VCaP (cell line): ENCODE results near the gene DNAJB1.

ENCODE experiments used
- H3K27ac ChIP-seq: fragments of 450-650 bp; 2 replicates; pipeline ENCODE4 v1.5.1; 2017
- TF ChIP-seq, protein P1 (sequence below): fragments of 450-650 bp; conservative IDR thresholded peaks from 2 replicates; pipeline ENCODE4 v1.5.1; 2017; ENCODE audit warnings: mild to moderate bottlenecking, moderate library complexity

The DNAJB1 gene

DNA sequence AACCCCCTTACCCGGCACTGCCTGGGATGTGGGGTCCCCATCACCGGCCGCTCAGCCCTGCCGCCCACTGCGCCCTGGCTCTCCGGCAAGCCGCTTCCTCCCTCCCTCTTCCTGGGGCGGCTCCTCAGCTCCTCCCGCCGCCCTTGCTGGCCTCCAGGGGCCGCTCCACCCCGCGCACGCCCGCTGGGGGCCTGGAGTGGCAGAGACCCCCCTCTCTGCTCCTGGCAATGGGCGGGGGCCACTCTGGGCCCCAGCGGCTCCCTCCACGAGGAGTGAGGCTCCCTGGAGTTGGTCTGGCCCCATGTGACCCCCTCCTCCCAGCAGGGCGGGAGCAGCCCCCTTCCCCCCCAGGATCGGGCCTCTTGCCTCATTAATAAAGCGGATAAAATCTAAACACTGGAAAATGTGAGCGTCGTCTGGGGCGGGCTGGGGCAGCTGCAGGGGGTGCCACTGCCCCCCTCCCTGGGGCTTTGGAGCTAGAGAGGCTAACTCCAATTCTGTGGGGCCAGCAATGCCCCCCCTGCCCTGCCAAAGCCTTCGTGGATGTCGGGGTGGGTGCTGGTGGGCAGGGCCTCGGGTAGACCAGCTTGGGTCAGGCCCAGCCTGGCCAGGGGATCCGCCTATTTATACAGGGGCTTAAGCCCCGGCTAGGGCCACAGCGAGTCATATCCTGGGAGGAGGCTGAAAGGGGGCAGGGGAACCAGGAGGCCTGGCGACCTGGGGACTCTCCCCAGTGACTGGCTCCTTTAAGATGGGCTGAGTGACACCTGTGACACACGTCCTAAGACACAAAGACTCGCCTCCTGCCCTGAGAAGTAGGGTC is 42.7 kb downstream of the DNAJB1 start, which contains the start of gene PTGER1:
TSS of gene PTGER1 (minus strand) at position 104 of the 823 bp plus-strand sequence. CDS start 1,034 bp downstream, outside the sequence.
- TF ChIP-seq, protein P1, sequence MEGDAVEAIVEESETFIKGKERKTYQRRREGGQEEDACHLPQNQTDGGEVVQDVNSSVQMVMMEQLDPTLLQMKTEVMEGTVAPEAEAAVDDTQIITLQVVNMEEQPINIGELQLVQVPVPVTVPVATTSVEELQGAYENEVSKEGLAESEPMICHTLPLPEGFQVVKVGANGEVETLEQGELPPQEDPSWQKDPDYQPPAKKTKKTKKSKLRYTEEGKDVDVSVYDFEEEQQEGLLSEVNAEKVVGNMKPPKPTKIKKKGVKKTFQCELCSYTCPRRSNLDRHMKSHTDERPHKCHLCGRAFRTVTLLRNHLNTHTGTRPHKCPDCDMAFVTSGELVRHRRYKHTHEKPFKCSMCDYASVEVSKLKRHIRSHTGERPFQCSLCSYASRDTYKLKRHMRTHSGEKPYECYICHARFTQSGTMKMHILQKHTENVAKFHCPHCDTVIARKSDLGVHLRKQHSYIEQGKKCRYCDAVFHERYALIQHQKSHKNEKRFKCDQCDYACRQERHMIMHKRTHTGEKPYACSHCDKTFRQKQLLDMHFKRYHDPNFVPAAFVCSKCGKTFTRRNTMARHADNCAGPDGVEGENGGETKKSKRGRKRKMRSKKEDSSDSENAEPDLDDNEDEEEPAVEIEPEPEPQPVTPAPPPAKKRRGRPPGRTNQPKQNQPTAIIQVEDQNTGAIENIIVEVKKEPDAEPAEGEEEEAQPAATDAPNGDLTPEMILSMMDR: no peak
- H3K27ac ChIP-seq: no peak within 1 kb of the TSS

GRCh38 chr19:14474827-14475226 is 43.4 kb downstream of the DNAJB1 start:
- H3K27ac ChIP-seq: no peak overlapping the region
- TF ChIP-seq, protein P1: no peak

DNA sequence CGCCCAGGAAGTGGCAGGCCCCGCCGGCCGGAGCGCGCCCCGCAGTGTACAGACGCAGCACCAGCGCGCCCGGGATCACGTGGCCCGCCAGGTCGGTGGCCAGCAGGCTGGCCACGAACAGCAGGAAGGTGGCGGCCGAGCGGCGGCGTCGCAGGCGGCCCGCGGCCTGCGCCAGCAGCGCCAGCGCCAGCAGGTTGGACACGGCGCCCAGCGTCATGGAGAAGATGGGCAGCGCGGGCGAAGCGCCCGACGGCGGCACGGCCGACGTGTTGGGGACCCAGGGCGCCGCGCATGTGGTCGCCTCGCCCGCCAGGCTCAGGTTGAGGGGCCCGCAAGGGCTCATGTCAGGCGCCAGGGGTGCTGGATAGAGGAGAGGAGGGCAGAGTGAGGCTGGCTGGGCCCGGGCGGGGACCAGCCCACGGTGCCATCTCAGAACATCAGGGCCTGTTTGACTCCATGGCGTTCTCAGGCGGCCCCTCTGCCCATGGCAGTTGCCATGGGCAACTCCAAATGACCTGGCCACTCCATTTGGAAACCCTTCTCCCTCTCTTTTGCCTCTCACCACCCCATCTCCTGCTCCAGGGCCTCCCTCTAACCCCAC is 44.1 kb downstream of the DNAJB1 start:
- TF ChIP-seq, protein P1: no peak
- H3K27ac ChIP-seq: no peak overlapping the region

GRCh38 chr19:14473073-14473977 is 44.9 kb downstream of the DNAJB1 start:
- no peak overlapping the region for H3K27ac ChIP-seq
- TF ChIP-seq, protein P1: no peak

DNA sequence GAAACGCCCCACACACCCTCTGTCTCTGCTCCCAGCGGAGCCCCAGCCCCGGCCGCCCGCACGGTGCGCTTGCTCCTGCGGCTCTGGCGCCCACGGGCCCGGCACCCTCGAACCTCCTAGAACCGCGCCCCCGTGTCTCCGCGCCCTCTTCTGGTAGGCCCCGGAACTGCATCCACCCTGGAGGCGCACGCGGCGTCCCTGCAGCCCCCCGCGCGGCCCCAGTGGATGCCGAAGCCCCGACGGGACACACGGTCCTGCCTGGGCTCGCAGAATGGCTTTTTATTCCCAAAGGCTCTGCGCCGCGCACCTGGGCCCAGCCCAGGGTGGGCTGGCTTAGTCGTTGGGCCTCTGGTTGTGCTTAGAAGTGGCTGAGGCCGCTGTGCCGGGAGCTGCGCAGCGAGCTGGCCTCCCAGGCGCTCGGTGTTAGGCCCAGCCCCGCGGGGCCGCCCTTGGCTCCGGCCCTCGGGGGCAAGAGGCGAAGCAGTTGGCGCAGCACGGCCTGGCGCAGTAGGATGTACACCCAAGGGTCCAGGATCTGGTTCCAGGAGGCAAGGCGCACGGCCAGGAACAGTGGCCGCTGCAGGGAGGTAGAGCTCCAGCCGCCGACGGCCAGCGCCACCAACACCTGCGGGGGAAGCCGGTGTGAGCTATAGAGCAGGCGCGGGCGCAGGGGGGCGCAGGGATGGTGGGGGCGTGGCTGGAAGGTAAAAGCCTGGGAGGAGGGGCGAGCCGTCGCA is 45.8 kb downstream of the DNAJB1 start:
- TF ChIP-seq, protein P1: peak; percentile 88
- no peak overlapping the region; the same call in 1 of the 2 replicates for H3K27ac ChIP-seq

GRCh38 chr19:14471436-14472187 is 46.6 kb downstream of the DNAJB1 start:
- TF ChIP-seq, protein P1: no peak
- no peak overlapping the region for H3K27ac ChIP-seq
